HCT116 (cell line): ENCODE results near the gene CDK2AP2.

ENCODE experiments used
- CTCF ChIP-seq, 3 experiments: fragments of 200-600 bp in 1 of 3; sonication (generic) in 1 of 3; IDR thresholded peaks in 2 of 3; conservative IDR thresholded peaks in 1 of 3; 2 replicates each; pipeline ENCODE4 v1.5.1; 2012 to 2017; ENCODE audit warnings: low read depth in 2 of 3, low read length in 2 of 3, antibody characterized with exemption in 1 of 3, borderline replicate concordance in 1 of 3, control low read depth in 1 of 3, mild to moderate bottlenecking in 1 of 3, mixed read lengths in 1 of 3, mixed run types in 1 of 3, moderate library complexity in 1 of 3; ENCODE audit not compliant: insufficient read depth in 1 of 3
- EGR1 ChIP-seq: IDR thresholded peaks from 2 replicates; pipeline ENCODE4 v1.6.1; 2012; ENCODE audit warnings: low read depth
- JUND ChIP-seq: IDR thresholded peaks from 2 replicates; pipeline ENCODE4 v1.6.1; 2012
- POLR2A ChIP-seq: IDR thresholded peaks from 2 replicates; pipeline ENCODE4 v1.7.0; 2011; ENCODE audit warnings: borderline replicate concordance; ENCODE audit not compliant: insufficient read depth, insufficient read length; ENCODE audit errors: extremely low read depth
- POLR2AphosphoS5 ChIP-seq: IDR thresholded peaks from 2 replicates; pipeline ENCODE4 v1.6.1; 2011; ENCODE audit warnings: mild to moderate bottlenecking, low read depth, low read length, moderate library complexity
- SIN3A ChIP-seq: IDR thresholded peaks from 2 replicates; pipeline ENCODE4 v1.6.1; 2012; ENCODE audit warnings: low read depth

GRCh38 chr11:67556244-67556643 lies 48.3 kb upstream of the CDK2AP2 start:
- TF ChIP-seq JUND (no peak), CTCF (IDR thresholded peaks at IDR 0.05 in 2 of 3, conservative IDR thresholded peaks at IDR 0.05 in 1 of 3; ENCODE audit: borderline replicate concordance in 1 of 3, insufficient read depth in 1 of 3, low read depth in 2 of 3, low read length in 2 of 3) (no peak), SIN3A (no peak), POLR2A (no peak), EGR1 (no peak), POLR2AphosphoS5 (no peak)
